PC-3 (cell line): ENCODE data around the gene GFPT2. TPM values are rescaled to one million over a fixed set of nuclear protein-coding genes. Genes with fewer than 3 reads are reported as not detected.

ENCODE experiments used
- ATAC-seq: fragments of 200-7000 bp; cut with Tn5 transposase; 2 replicates; pipeline ENCODE4 v1.9.1; 2020; ENCODE audit warnings: mild to moderate bottlenecking, moderate library complexity
- BruUV-seq: library from RNA; stranded (reverse); fragments of 400-500 nt; replicated peaks from 2 replicates; lab custom pipeline; 2021; lab: Mats Ljungman, UMichigan
- CTCF ChIA-PET: fragments of 300-600 bp; sonication (Branson Sonifier 250); formaldehyde crosslinking; loops from one replicate; lab custom pipeline; 2022; ENCODE audit warnings: antibody characterized with exemption; lab: Charles Lee
- POLR2A ChIA-PET: fragments of 300-600 bp; sonication (Branson Sonifier 250); formaldehyde crosslinking; loops from one replicate; lab custom pipeline; 2022; ENCODE audit warnings: antibody characterized with exemption; ENCODE audit not compliant: unreplicated experiment; lab: Charles Lee
- DNase-seq: peaks from one replicate; pipeline ENCODE4 v3.0.0-alpha.2; 2015
- H2AFZ ChIP-seq: fragments of 300-600 bp; sonication (generic); 2 replicates; pipeline ENCODE4 v1.6.0; 2016; ENCODE audit warnings: antibody characterized with exemption, low read length
- H3F3A ChIP-seq: fragments of 300-600 bp; sonication (generic); one replicate; pipeline ENCODE4 v1.6.0; 2017; ENCODE audit warnings: antibody characterized with exemption, low read length, control low read depth, mild to moderate bottlenecking; ENCODE audit not compliant: unreplicated experiment
- H3K27ac ChIP-seq: fragments of 300-600 bp; sonication (generic); 2 replicates; pipeline ENCODE4 v1.5.1; 2016; ENCODE audit warnings: mild to moderate bottlenecking, low read length
- H3K27me3 ChIP-seq: fragments of 300-600 bp; sonication (generic); 2 replicates; pipeline ENCODE4 v1.6.1; 2016; ENCODE audit warnings: low read length, mixed read lengths
- H3K36me3 ChIP-seq: fragments of 300-600 bp; sonication (generic); 2 replicates; pipeline ENCODE4 v1.6.1; 2016; ENCODE audit warnings: low read depth, mixed run types, low read length, mixed read lengths
- H3K4me1 ChIP-seq: fragments of 300-600 bp; sonication (generic); 2 replicates; pipeline ENCODE4 v1.5.1; 2016; ENCODE audit warnings: low read length; ENCODE audit not compliant: insufficient read depth
- H3K4me2 ChIP-seq: fragments of 300-600 bp; sonication (generic); 2 replicates; pipeline ENCODE4 v1.6.0; 2016; ENCODE audit warnings: low read length
- H3K4me3 ChIP-seq: fragments of 300-600 bp; sonication (generic); 2 replicates; pipeline ENCODE4 v1.5.1; 2016; ENCODE audit warnings: mild to moderate bottlenecking, low read length, mixed read lengths
- H3K79me2 ChIP-seq: fragments of 300-600 bp; sonication (generic); 2 replicates; pipeline ENCODE4 v1.6.1; 2017; ENCODE audit warnings: low read length, mixed read lengths
- H3K9ac ChIP-seq: fragments of 300-600 bp; sonication (generic); 2 replicates; pipeline ENCODE4 v1.6.0; 2016; ENCODE audit warnings: mild to moderate bottlenecking, low read length
- H3K9me2 ChIP-seq: fragments of 300-600 bp; sonication (generic); replicated peaks from 2 replicates; pipeline ENCODE4 v1.6.1; 2016; ENCODE audit warnings: mixed run types, low read length, mixed read lengths
- H3K9me3 ChIP-seq: fragments of 300-600 bp; sonication (generic); 2 replicates; pipeline ENCODE4 v1.6.1; 2016; ENCODE audit warnings: low read length, mixed read lengths
- H4K20me1 ChIP-seq: fragments of 300-600 bp; sonication (generic); 2 replicates; pipeline ENCODE4 v1.6.1; 2016; ENCODE audit warnings: low read length, mixed read lengths
- CTCF ChIP-seq: fragments of 300-600 bp; sonication (generic); conservative IDR thresholded peaks from 2 replicates; pipeline ENCODE4 v1.5.1; 2017; ENCODE audit warnings: antibody characterized with exemption, low read depth, mild to moderate bottlenecking, low read length
- EZH2 ChIP-seq: fragments of 300-600 bp; sonication (generic); IDR thresholded peaks from one replicate; pipeline ENCODE4 v1.6.1; 2017; ENCODE audit warnings: antibody characterized with exemption, mild to moderate bottlenecking, low read length; ENCODE audit not compliant: unreplicated experiment
- EZH2phosphoT487 ChIP-seq: fragments of 300-600 bp; sonication (generic); IDR thresholded peaks from 2 replicates; pipeline ENCODE4 v1.6.1; 2018; ENCODE audit warnings: mild to moderate bottlenecking, antibody characterized with exemption, low read length, borderline replicate concordance
- intact Hi-C: fragments of 100-400 bp; cut with micrococcal nuclease; formaldehyde crosslinking; loops from 2 replicates; pipeline ENCODE4 v1.9.0; 2023
- total RNA-seq: library from RNA; depleted of rRNA; stranded (reverse); fragments of >200 nt; gene quantifications from 2 replicates; pipeline ENCODE4 v1.2.3, GENCODE V29; 2014

Gene GFPT2
- total RNA-seq, 1 experiment from 2014 or later = 2.2 TPM

- Histone ChIP-seq H3K9me3 (no peaks in the 10 kb centered on the region), H4K20me1 (no peaks in the 10 kb centered on the region), H3K4me2 (no peak overlapping the region), H3F3A (no peaks in the 10 kb centered on the region), H2AFZ (no peak overlapping the region), H3K9ac (no peak overlapping the region), H3K27me3 (no peaks in the 10 kb centered on the region), H3K79me2 (no peaks in the 10 kb centered on the region), H3K27ac (no peak overlapping the region), H3K9me2 (no peaks in the 10 kb centered on the region), H3K4me3 (no peak overlapping the region), H3K4me1 (no peaks in the 10 kb centered on the region), H3K36me3 (no peaks in the 10 kb centered on the region)
- TF ChIP-seq CTCF (no peak), EZH2 (no peak), EZH2phosphoT487 (no peak)
- BruUV-seq = no TSS peak
- ATAC-seq (no peak), DNase-seq (no peak)
- ChIA-PET POLR2A (no interaction called here), CTCF (no interaction called here)
- intact Hi-C loops = no loop called here
These were observed 29.1 kb downstream of the GFPT2 start for GRCh38 chr5:180323941-180324600.

GRCh38 chr5:180323160-180323559 lies 30.0 kb downstream of the GFPT2 start:
- no peak for DNase-seq
- ChIA-PET CTCF (no interaction called here), POLR2A (no interaction called here)
- no TSS peak for BruUV-seq
- Histone ChIP-seq H3K27me3 (no peaks in the 10 kb centered on the region), H3K4me2 (no peak overlapping the region), H3F3A (no peaks in the 10 kb centered on the region), H3K36me3 (no peaks in the 10 kb centered on the region), H4K20me1 (no peaks in the 10 kb centered on the region), H3K4me1 (no peaks in the 10 kb centered on the region), H3K9me3 (no peaks in the 10 kb centered on the region), H2AFZ (no peak overlapping the region), H3K79me2 (no peaks in the 10 kb centered on the region), H3K9ac (no peak overlapping the region), H3K4me3 (no peak overlapping the region), H3K27ac (no peak overlapping the region), H3K9me2 (no peaks in the 10 kb centered on the region)
- TF ChIP-seq CTCF = no peak
- TF ChIP-seq EZH2phosphoT487 = no peak
- TF ChIP-seq EZH2 = no peak
- ATAC-seq = no peak
- intact Hi-C loops = no loop called here

- Histone ChIP-seq H3K27ac (no peak overlapping the region), H3K36me3 (no peaks in the 10 kb centered on the region), H3K79me2 (no peaks in the 10 kb centered on the region), H3K27me3 (no peaks in the 10 kb centered on the region), H3K4me2 (no peak overlapping the region), H4K20me1 (no peaks in the 10 kb centered on the region), H3K9ac (no peak overlapping the region), H3K9me3 (no peaks in the 10 kb centered on the region), H3K4me1 (0 out of 2 replicates have a peak, but pooled peaks cover 5% of the 10 kb centered on the region), H3K9me2 (no peaks in the 10 kb centered on the region), H3K4me3 (no peak overlapping the region), H3F3A (no peaks in the 10 kb centered on the region), H2AFZ (no peak overlapping the region)
- no peak for ATAC-seq
- ChIA-PET POLR2A (no interaction called here), CTCF (interaction anchor here (0.6 kb wide), 1 partner anchor 10 kb away, joined by 4 read pairs; no protein-coding TSS in a partner anchor)
- no TSS peak for BruUV-seq
- DNase-seq = no peak
- intact Hi-C loops = loop anchor here (10.0 kb wide), 1 partner anchor 194 kb away; no protein-coding TSS in a partner anchor
- TF ChIP-seq EZH2 (no peak), EZH2phosphoT487 (no peak), CTCF (no peak)
These were observed 34.6 kb downstream of the GFPT2 start for GRCh38 chr5:180318456-180319089.
